Naive thymus-derived CD4-positive, alpha-beta T cell (primary cell): ENCODE data around the gene KCNQ5. TPM values are rescaled to one million over a fixed set of nuclear protein-coding genes. Genes with fewer than 3 reads are reported as not detected.

Experiments
- ATAC-seq: fragments of 150-1000 bp; cut with Tn5 transposase; 2 replicates; pipeline ENCODE4 v1.10.0; 2021; ENCODE audit warnings: mild to moderate bottlenecking, moderate library complexity
- CTCF ChIA-PET: fragments of 350-600 bp; sonication (Branson Sonifier 250); formaldehyde crosslinking; loops from one replicate; lab custom pipeline; 2021; ENCODE audit warnings: antibody characterized with exemption; lab: Charles Lee
- POLR2A ChIA-PET: fragments of 350-600 bp; sonication (Branson Sonifier 250); formaldehyde crosslinking; loops from one replicate; lab custom pipeline; 2021; ENCODE audit warnings: antibody characterized with exemption, inconsistent platforms; lab: Charles Lee
- DNase-seq, 9 donors: peaks; one replicate each; pipeline versions ENCODE4 v3.0.0 to v3.0.0-alpha.2; 2020 to 2022; ENCODE audit warnings: mixed read lengths in 1 of 9
- H3K27ac ChIP-seq: one replicate; pipeline ENCODE4 v1.7.0; 2013; ENCODE audit warnings: mild to moderate bottlenecking, low read depth, low read length, moderate library complexity
- H3K27me3 ChIP-seq, 2 donors: one replicate each; pipeline ENCODE4 v1.7.0; 2013; ENCODE audit warnings: low read length in 2 of 2, mild to moderate bottlenecking in 2 of 2, moderate library complexity in 2 of 2; ENCODE audit not compliant: control insufficient read depth in 2 of 2, insufficient read depth in 2 of 2
- H3K36me3 ChIP-seq, 3 experiments: 1 replicate in 2 of 3; 2 replicates in 1 of 3; pipeline ENCODE4 v1.7.0; 2013; ENCODE audit warnings: low read length in 3 of 3, mild to moderate bottlenecking in 3 of 3, moderate library complexity in 1 of 3; ENCODE audit not compliant: insufficient read depth in 3 of 3, control insufficient read depth in 2 of 3
- H3K4me1 ChIP-seq, 2 donors: one replicate each; pipeline ENCODE4 v1.7.0; 2013; ENCODE audit warnings: low read length in 2 of 2, mild to moderate bottlenecking in 2 of 2, moderate library complexity in 1 of 2; ENCODE audit not compliant: control insufficient read depth in 2 of 2, insufficient read depth in 2 of 2
- H3K4me3 ChIP-seq: 2 replicates; pipeline ENCODE4 v1.7.0; 2013; ENCODE audit warnings: mild to moderate bottlenecking, low read length
- H3K9me3 ChIP-seq, 3 experiments: 1 replicate in 2 of 3; 2 replicates in 1 of 3; pipeline ENCODE4 v1.7.0; 2013; ENCODE audit warnings: low read length in 3 of 3; ENCODE audit not compliant: control insufficient read depth in 2 of 3
- H3K27ac Mint-ChIP-seq, 9 donors: one replicate each; pipeline ENCODE4 v1.8.0; 2020 to 2022; ENCODE audit warnings: mixed read lengths in 9 of 9, mild to moderate bottlenecking in 8 of 9, moderate library complexity in 5 of 9, inconsistent platforms in 2 of 9
- H3K27me3 Mint-ChIP-seq, 5 donors: one replicate each; pipeline ENCODE4 v1.8.0; 2021 to 2022; ENCODE audit warnings: mixed read lengths in 5 of 5, mild to moderate bottlenecking in 1 of 5
- H3K36me3 Mint-ChIP-seq, 5 donors: one replicate each; pipeline ENCODE4 v1.8.0; 2020 to 2022; ENCODE audit warnings: mixed read lengths in 5 of 5, mild to moderate bottlenecking in 3 of 5, inconsistent platforms in 1 of 5
- H3K4me1 Mint-ChIP-seq, 7 donors: one replicate each; pipeline ENCODE4 v1.8.0; 2020 to 2022; ENCODE audit warnings: mixed read lengths in 7 of 7, mild to moderate bottlenecking in 3 of 7, inconsistent platforms in 1 of 7
- H3K4me3 Mint-ChIP-seq, 10 donors: one replicate each; pipeline ENCODE4 v1.8.0; 2020 to 2022; ENCODE audit warnings: mild to moderate bottlenecking in 10 of 10, mixed read lengths in 10 of 10, moderate library complexity in 6 of 10, inconsistent platforms in 2 of 10
- H3K9me3 Mint-ChIP-seq, 11 donors: one replicate each; pipeline ENCODE4 v1.8.0; 2020 to 2022; ENCODE audit warnings: mixed read lengths in 11 of 11, mild to moderate bottlenecking in 4 of 11, inconsistent platforms in 1 of 11, moderate library complexity in 1 of 11
- intact Hi-C, 2 donors: fragments of 100-400 bp; cut with micrococcal nuclease; formaldehyde crosslinking; loops; one replicate each; pipeline ENCODE4 v1.15.1; 2023
- polyA plus RNA-seq, 2 donors: library from polyadenylated mRNA; unstranded; fragments of 300-500 nt; fragmentation: Illumina TruSeq; gene quantifications; one replicate each; pipeline ENCODE4 v1.2.3, GENCODE V29; 2021
- total RNA-seq, 6 experiments: library from RNA in 5 of 6; stranded (reverse) in 5 of 6; gene quantifications; 1 replicate in 5 of 6; 2 replicates in 1 of 6; pipeline ENCODE4 v1.2.3 and lab custom pipeline; 2021 to 2026

The KCNQ5 gene
- total and polyA plus RNA-seq, 7 experiments from 2014 or later = 2.3 to 18.3 (median 7.2) TPM

DNA sequence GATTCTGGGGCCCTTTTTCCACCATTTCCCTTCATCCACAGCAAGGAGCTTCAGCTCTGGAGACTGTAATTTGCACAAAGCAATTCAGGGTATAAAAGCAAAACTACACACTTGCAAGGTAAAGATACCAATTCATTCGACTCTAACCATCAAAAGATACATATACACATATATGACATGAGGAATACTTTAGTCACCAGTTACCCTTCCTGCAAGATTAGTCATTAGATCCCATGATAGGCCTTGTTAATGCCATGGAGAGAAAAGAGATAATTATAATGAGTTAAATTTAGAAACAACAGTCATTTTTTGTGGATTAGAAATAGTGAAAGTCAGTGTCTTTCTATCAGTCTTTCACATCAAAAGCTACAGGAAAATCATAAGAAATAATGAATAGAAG, 204.2 kb downstream of the KCNQ5 start:
- ATAC-seq (no peak), DNase-seq (no peak)
- POLR2A ChIA-PET = no interaction called here
- Mint-ChIP-seq H3K9me3 (peaks cover 0 to 13% (median 5%) of the 10 kb centered on the region in 11 donors), H3K4me1 (peaks cover 0 to 3% (median 0%) of the 10 kb centered on the region in 7 donors), H3K27ac (no peak overlapping the region), H3K4me3 (no peak overlapping the region), H3K27me3 (no peaks in the 10 kb centered on the region), H3K36me3 (peaks cover 4 to 42% (median 21%) of the 10 kb centered on the region in 5 donors)
- Histone ChIP-seq H3K27ac (no peak overlapping the region), H3K4me3 (no peak overlapping the region), H3K4me1 (no peaks in the 10 kb centered on the region), H3K9me3 (no peaks in the 10 kb centered on the region), H3K36me3 (no peaks in the 10 kb centered on the region), H3K27me3 (no peaks in the 10 kb centered on the region)
- CTCF ChIA-PET = no interaction called here
- intact Hi-C loops = no loop called here

- no peak overlapping the region for H3K27ac Mint-ChIP-seq
- intact Hi-C loops = no loop called here
- peaks cover 0 to 13% (median 5%) of the 10 kb centered on the region in 11 donors for H3K9me3 Mint-ChIP-seq
- POLR2A ChIA-PET = no interaction called here
- no peaks in the 10 kb centered on the region for H3K4me1 ChIP-seq
- no peak overlapping the region for H3K4me3 Mint-ChIP-seq
- no peak overlapping the region for H3K27ac ChIP-seq
- ATAC-seq (no peak), DNase-seq (no peak)
- no peaks in the 10 kb centered on the region for H3K27me3 Mint-ChIP-seq
- CTCF ChIA-PET = no interaction called here
- peaks cover 0 to 3% (median 0%) of the 10 kb centered on the region in 7 donors for H3K4me1 Mint-ChIP-seq
- peaks cover 4 to 42% (median 21%) of the 10 kb centered on the region in 5 donors for H3K36me3 Mint-ChIP-seq
- no peaks in the 10 kb centered on the region for H3K27me3 ChIP-seq
- no peak overlapping the region for H3K4me3 ChIP-seq
- no peaks in the 10 kb centered on the region for H3K9me3 ChIP-seq
- H3K36me3 ChIP-seq = no peaks in the 10 kb centered on the region
These were observed 205.0 kb downstream of the KCNQ5 start for GRCh38 chr6:72826744-72827438.

DNA sequence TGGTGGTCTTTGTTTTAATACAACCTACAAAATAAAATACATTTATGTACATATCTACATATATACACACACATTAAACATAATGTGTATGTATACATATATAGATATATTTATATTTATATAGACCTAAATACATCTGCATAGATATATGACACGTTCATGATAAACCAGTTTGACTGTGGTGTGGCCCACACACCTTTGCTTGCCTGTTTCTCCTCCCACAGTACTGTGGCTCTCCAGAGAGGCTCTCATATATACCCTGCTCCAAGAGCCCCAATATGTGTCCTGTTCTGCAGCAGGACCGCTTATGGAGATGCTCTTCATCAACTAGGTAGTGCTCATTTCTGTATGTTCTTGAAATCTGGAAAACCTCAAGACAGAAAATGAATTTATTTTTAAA, 207.0 kb downstream of the KCNQ5 start:
- Mint-ChIP-seq H3K36me3 (peaks cover 4 to 42% (median 21%) of the 10 kb centered on the region in 5 donors), H3K4me3 (no peak overlapping the region), H3K27me3 (no peaks in the 10 kb centered on the region), H3K9me3 (peaks cover 0 to 13% (median 5%) of the 10 kb centered on the region in 11 donors), H3K4me1 (peaks cover 0 to 3% (median 0%) of the 10 kb centered on the region in 7 donors), H3K27ac (no peak overlapping the region)
- Histone ChIP-seq H3K27me3 (no peaks in the 10 kb centered on the region), H3K9me3 (no peaks in the 10 kb centered on the region), H3K4me3 (no peak overlapping the region), H3K4me1 (no peaks in the 10 kb centered on the region), H3K36me3 (no peaks in the 10 kb centered on the region), H3K27ac (no peak overlapping the region)
- POLR2A ChIA-PET = no interaction called here
- ATAC-seq (no peak), DNase-seq (no peak)
- CTCF ChIA-PET = no interaction called here
- intact Hi-C loops = no loop called here

DNA sequence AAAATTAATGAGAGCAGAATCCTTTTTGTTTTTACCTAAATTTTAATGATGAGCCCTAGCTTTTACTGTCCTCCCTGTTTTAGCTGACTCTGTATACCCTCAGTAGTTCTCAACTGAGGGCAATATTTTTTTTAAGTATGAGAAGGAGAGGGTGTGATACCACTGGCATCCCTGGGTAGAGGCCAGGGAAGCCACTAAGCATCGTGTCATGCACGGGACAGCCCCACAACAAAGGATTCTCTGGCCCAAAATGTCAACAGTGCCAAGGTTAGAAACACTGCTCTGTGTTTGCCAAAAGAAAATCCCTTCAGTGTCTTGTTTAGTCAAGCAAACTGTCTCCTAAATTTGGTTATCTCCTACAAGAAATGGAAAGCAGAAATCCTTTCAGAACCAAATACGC, 210.4 kb downstream of the KCNQ5 start:
- Histone ChIP-seq H3K27me3 (no peaks in the 10 kb centered on the region), H3K27ac (no peak overlapping the region), H3K4me1 (no peaks in the 10 kb centered on the region), H3K9me3 (no peaks in the 10 kb centered on the region), H3K36me3 (no peaks in the 10 kb centered on the region), H3K4me3 (no peak overlapping the region)
- peaks cover 0 to 15% (median 5%) of the 10 kb centered on the region in 11 donors for H3K9me3 Mint-ChIP-seq
- ChIA-PET POLR2A (no interaction called here), CTCF (no interaction called here)
- no peaks in the 10 kb centered on the region for H3K27me3 Mint-ChIP-seq
- no peak overlapping the region for H3K27ac Mint-ChIP-seq
- H3K4me3 Mint-ChIP-seq = no peak overlapping the region
- ATAC-seq (no peak), DNase-seq (no peak)
- H3K36me3 Mint-ChIP-seq = peaks cover 4 to 25% (median 21%) of the 10 kb centered on the region in 5 donors
- H3K4me1 Mint-ChIP-seq = no peaks in the 10 kb centered on the region
- intact Hi-C loops = no loop called here

- no peaks in the 10 kb centered on the region for H3K27me3 Mint-ChIP-seq
- no peak overlapping the region for H3K4me3 Mint-ChIP-seq
- Histone ChIP-seq H3K9me3 (no peaks in the 10 kb centered on the region), H3K4me3 (no peak overlapping the region), H3K27me3 (no peaks in the 10 kb centered on the region), H3K4me1 (no peaks in the 10 kb centered on the region), H3K36me3 (no peaks in the 10 kb centered on the region), H3K27ac (no peak overlapping the region)
- POLR2A ChIA-PET = no interaction called here
- no peak for DNase-seq
- CTCF ChIA-PET = interaction anchor here (0.7 kb wide), 1 partner anchor 193 kb away, joined by 3 read pairs; no protein-coding TSS in a partner anchor
- H3K4me1 Mint-ChIP-seq = peaks cover 0 to 5% (median 0%) of the 10 kb centered on the region in 7 donors
- H3K36me3 Mint-ChIP-seq = peaks cover 0 to 9% (median 0%) of the 10 kb centered on the region in 5 donors
- no peak for ATAC-seq
- intact Hi-C loops = no loop called here
- no peak overlapping the region for H3K27ac Mint-ChIP-seq
- peaks cover 0 to 5% (median 0%) of the 10 kb centered on the region in 11 donors for H3K9me3 Mint-ChIP-seq
These were observed 213.9 kb downstream of the KCNQ5 start for GRCh38 chr6:72835749-72836148.

DNA sequence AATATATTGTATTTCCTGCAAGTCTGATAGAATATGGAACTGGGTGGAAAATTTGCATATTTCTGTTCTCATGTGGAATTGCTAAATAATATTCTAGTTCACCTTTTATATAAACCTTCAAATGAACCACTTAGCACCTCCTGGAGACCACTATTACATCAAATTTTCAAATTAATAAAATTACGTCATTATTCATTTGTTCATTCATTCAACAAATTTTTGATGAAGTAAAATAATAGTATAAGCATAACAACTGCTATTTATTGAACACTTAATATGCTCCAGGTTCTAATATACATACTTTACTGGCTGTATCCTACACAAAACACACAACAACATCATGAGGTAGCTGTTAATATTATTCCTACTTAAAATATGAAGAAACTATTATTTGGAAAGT, 215.1 kb downstream of the KCNQ5 start:
- Histone ChIP-seq H3K27ac (no peak overlapping the region), H3K4me3 (no peak overlapping the region), H3K36me3 (no peaks in the 10 kb centered on the region), H3K4me1 (no peaks in the 10 kb centered on the region), H3K27me3 (no peaks in the 10 kb centered on the region), H3K9me3 (no peaks in the 10 kb centered on the region)
- no peaks in the 10 kb centered on the region for H3K27me3 Mint-ChIP-seq
- no peak overlapping the region for H3K27ac Mint-ChIP-seq
- peaks cover 0 to 5% (median 0%) of the 10 kb centered on the region in 7 donors for H3K4me1 Mint-ChIP-seq
- intact Hi-C loops = no loop called here
- H3K9me3 Mint-ChIP-seq = peaks cover 0 to 5% (median 0%) of the 10 kb centered on the region in 11 donors
- ChIA-PET POLR2A (no interaction called here), CTCF (no interaction called here)
- H3K4me3 Mint-ChIP-seq = no peak overlapping the region
- ATAC-seq (no peak), DNase-seq (no peak)
- peaks cover 0 to 9% (median 4%) of the 10 kb centered on the region in 5 donors for H3K36me3 Mint-ChIP-seq

GRCh38 chr6:72841195-72841594, 219.3 kb downstream of the KCNQ5 start:
- Histone ChIP-seq H3K4me3 (no peak overlapping the region), H3K27me3 (no peaks in the 10 kb centered on the region), H3K4me1 (no peaks in the 10 kb centered on the region), H3K9me3 (no peaks in the 10 kb centered on the region), H3K36me3 (no peaks in the 10 kb centered on the region), H3K27ac (no peak overlapping the region)
- Mint-ChIP-seq H3K36me3 (peaks cover 0 to 13% (median 6%) of the 10 kb centered on the region in 5 donors), H3K4me1 (peaks cover 0 to 5% (median 0%) of the 10 kb centered on the region in 7 donors), H3K27me3 (no peaks in the 10 kb centered on the region), H3K4me3 (no peak overlapping the region), H3K9me3 (peaks cover 0 to 5% (median 0%) of the 10 kb centered on the region in 11 donors), H3K27ac (no peak overlapping the region)
- CTCF ChIA-PET = no interaction called here
- ATAC-seq (no peak), DNase-seq (no peak)
- intact Hi-C loops = no loop called here
- POLR2A ChIA-PET = no interaction called here
